H7 (cell line): Measurements from ENCODE around the gene GPR6. TPM values are rescaled to one million over a fixed set of nuclear protein-coding genes. Genes with fewer than 3 reads are reported as not detected.

Experiments
- DNase-seq: peaks from one replicate; pipeline ENCODE4 v3.0.0; 2012
- H3K27me3 ChIP-seq: 2 replicates; pipeline ENCODE4 v1.6.0; 2011; ENCODE audit warnings: mild to moderate bottlenecking, low read length; ENCODE audit not compliant: control insufficient read depth, insufficient read depth
- H3K36me3 ChIP-seq: replicated peaks from 2 replicates; pipeline ENCODE4 v1.5.1; 2011; ENCODE audit warnings: low read length; ENCODE audit not compliant: control insufficient read depth, insufficient read depth
- H3K4me3 ChIP-seq: 2 replicates; pipeline ENCODE4 v1.5.1; 2011; ENCODE audit warnings: low read depth, mild to moderate bottlenecking, control low read depth, low read length, moderate library complexity; ENCODE audit not compliant: insufficient read depth
- total RNA-seq: library from RNA; depleted of rRNA; stranded (reverse); fragments of >200 nt; shearing (Covaris generic); gene quantifications from 2 replicates; pipeline ENCODE4 v1.2.3, GENCODE V29; 2014; rRNA removed

GPR6 gene
- total RNA-seq, 1 experiment from 2014 or later = 0.14 TPM

GRCh38 chr6:110029144-110029543 is 51.0 kb downstream of the GPR6 start:
- Histone ChIP-seq H3K27me3 (no peaks in the 10 kb centered on the region), H3K4me3 (no peak overlapping the region), H3K36me3 (no peaks in the 10 kb centered on the region)
- DNase-seq = no peak

Other genes with a start within 250 kb of the GPR6 start
- gene WASF1, start 201.4 kb downstream of the GPR6 start, total RNA-seq = 15.3 and 17.6 TPM in 2 replicates
- 23.1 and 32.6 TPM in 2 replicates for gene CDC40, start 202.1 kb downstream of the GPR6 start, total RNA-seq